Vagina (tissue), 2 donors: Measurements from ENCODE around the gene PCYOX1L. TPM values are rescaled to one million over a fixed set of nuclear protein-coding genes. Genes with fewer than 3 reads are reported as not detected.

Experiments used
- DNase-seq, 2 donors: peaks; one replicate each; pipeline ENCODE4 v3.0.0-alpha.2; 2017; ENCODE audit errors: extremely low spot score in 2 of 2
- H3K27ac ChIP-seq: fragments of 200-600 bp; sonication (generic); one replicate; pipeline ENCODE4 v1.5.1; 2019
- H3K27me3 ChIP-seq: fragments of 200-600 bp; sonication (generic); one replicate; pipeline ENCODE4 v1.5.1; 2019
- H3K36me3 ChIP-seq, 2 donors: fragments of 200-600 bp; sonication (generic); one replicate each; pipeline ENCODE4 v1.5.1; 2017 to 2019
- H3K4me1 ChIP-seq: fragments of 200-600 bp; sonication (generic); one replicate; pipeline ENCODE4 v1.5.1; 2019
- H3K4me3 ChIP-seq, 2 donors: fragments of 200-600 bp; sonication (generic); 1 replicate in 1 of 2; 2 replicates in 1 of 2; pipeline ENCODE4 v1.5.1; 2016 to 2019
- H3K9me3 ChIP-seq: fragments of 200-600 bp; sonication (generic); one replicate; pipeline ENCODE4 v1.5.1; 2019
- POLR2A ChIP-seq, 2 donors: fragments of 450-650 bp; IDR thresholded peaks; one replicate each; pipeline ENCODE4 v1.6.1; 2017; ENCODE audit warnings: antibody characterized with exemption in 2 of 2, mild to moderate bottlenecking in 2 of 2, moderate library complexity in 2 of 2
- POLR2AphosphoS5 ChIP-seq, 2 donors: sonication (generic); formaldehyde crosslinking; IDR thresholded peaks; one replicate each; pipeline ENCODE4 v1.9.0; 2017; ENCODE audit warnings: antibody characterized with exemption in 2 of 2, mild to moderate bottlenecking in 2 of 2, low read depth in 1 of 2; ENCODE audit not compliant: insufficient read depth in 1 of 2
- intact Hi-C: fragments of 100-400 bp; cut with DNase I; formaldehyde crosslinking; loops from one replicate; pipeline ENCODE4 v1.15.1; 2023
- total RNA-seq: library from RNA; depleted of rRNA; stranded (reverse); fragments of >200 nt; gene quantifications from one replicate; pipeline ENCODE4 v1.2.3, GENCODE V29; 2016
- TF ChIP-seq, protein P1 (sequence below), 3 experiments: fragments of 450-650 bp in 2 of 3; fragments of 200-600 bp in 1 of 3; sonication (generic) in 1 of 3; IDR thresholded peaks; one replicate each; pipeline ENCODE4 v1.5.1; 2017 to 2019; ENCODE audit warnings: antibody characterized with exemption in 3 of 3, mild to moderate bottlenecking in 2 of 3, moderate library complexity in 2 of 3

Gene PCYOX1L
- total RNA-seq, 1 donor from 2014 or later, result 6.4 TPM

GRCh38 chr5:149413477-149414210 is 55.8 kb downstream of the PCYOX1L start:
- Histone ChIP-seq H3K4me1 (peaks cover 79% of the 10 kb centered on the region), H3K27ac (peak overlapping the region; percentile 84), H3K36me3 (peaks cover 6 to 16% of the 10 kb centered on the region in 2 donors), H3K9me3 (no peaks in the 10 kb centered on the region), H3K4me3 (peak overlapping the region; percentile 46 to 57), H3K27me3 (no peaks in the 10 kb centered on the region)
- TF ChIP-seq, protein P1, sequence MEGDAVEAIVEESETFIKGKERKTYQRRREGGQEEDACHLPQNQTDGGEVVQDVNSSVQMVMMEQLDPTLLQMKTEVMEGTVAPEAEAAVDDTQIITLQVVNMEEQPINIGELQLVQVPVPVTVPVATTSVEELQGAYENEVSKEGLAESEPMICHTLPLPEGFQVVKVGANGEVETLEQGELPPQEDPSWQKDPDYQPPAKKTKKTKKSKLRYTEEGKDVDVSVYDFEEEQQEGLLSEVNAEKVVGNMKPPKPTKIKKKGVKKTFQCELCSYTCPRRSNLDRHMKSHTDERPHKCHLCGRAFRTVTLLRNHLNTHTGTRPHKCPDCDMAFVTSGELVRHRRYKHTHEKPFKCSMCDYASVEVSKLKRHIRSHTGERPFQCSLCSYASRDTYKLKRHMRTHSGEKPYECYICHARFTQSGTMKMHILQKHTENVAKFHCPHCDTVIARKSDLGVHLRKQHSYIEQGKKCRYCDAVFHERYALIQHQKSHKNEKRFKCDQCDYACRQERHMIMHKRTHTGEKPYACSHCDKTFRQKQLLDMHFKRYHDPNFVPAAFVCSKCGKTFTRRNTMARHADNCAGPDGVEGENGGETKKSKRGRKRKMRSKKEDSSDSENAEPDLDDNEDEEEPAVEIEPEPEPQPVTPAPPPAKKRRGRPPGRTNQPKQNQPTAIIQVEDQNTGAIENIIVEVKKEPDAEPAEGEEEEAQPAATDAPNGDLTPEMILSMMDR (IDR thresholded peaks at IDR 0.05), result no peak
- TF ChIP-seq POLR2A (IDR thresholded peaks at IDR 0.05) (no peak), POLR2AphosphoS5 (IDR thresholded peaks at IDR 0.05; ENCODE audit: insufficient read depth in 1 of 2, low read depth in 1 of 2) (no peak)
- no peak for DNase-seq
- intact Hi-C loops, result no loop called here

GRCh38 chr5:149414405-149415065 is 56.7 kb downstream of the PCYOX1L start:
- Histone ChIP-seq H3K4me1 (peaks cover 88% of the 10 kb centered on the region), H3K27ac (peak overlapping the region; percentile 84), H3K27me3 (no peaks in the 10 kb centered on the region), H3K36me3 (peaks cover 6 to 16% of the 10 kb centered on the region in 2 donors), H3K9me3 (no peaks in the 10 kb centered on the region), H3K4me3 (peak overlapping the region; percentile 46 to 57)
- DNase-seq, result no peak
- TF ChIP-seq POLR2AphosphoS5 (IDR thresholded peaks at IDR 0.05; ENCODE audit: insufficient read depth in 1 of 2, low read depth in 1 of 2), result peak in 1 of 2 donors; percentile 84
- no peak for TF ChIP-seq POLR2A (IDR thresholded peaks at IDR 0.05)
- TF ChIP-seq, protein P1 (IDR thresholded peaks at IDR 0.05), result no peak
- intact Hi-C loops, result no loop called here

DNA sequence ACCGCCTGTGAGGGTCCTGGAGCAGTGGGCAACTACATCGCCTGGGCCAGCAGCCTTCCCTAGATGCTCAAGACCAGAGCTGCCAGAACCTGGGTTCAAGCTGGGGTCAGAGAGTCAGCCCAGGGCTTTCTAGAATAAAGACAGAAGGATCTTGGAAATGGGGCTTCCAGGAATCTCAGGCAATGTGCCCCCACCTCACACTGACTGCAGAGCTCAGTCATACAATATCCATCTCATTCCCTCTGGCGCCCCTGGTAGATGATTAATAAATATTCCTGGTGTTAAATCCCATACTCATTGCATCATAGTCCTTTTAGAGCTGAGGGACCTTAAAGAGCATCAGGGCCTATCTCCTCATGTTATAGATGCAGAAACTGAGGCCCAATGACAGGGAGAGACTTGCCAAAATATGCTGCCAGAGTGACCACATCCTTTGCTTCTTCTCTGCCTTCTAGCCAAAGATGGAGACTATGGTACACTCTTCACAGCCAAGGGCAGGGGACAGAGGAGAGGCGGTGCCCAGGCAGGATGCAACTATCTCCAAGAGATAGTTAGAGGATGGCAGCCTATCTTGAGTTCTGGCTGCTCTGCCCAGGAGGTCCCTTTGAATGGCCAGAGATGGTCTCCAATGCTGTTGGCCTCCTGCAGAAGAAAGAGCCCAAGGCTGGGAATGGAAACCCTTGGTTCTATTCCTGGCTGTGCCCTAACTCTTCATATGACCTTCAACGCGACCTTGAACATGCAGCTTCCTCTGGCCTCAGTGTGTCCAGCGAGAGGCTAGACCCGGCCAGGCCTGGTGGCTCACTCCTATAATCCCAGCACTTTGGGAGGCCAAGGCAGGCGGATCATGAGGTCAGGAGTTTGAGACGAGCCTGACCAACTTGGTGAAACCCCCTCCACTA is 57.5 kb downstream of the PCYOX1L start:
- no peak for DNase-seq
- H3K4me1 ChIP-seq, result peaks cover 96% of the 10 kb centered on the region
- intact Hi-C loops, result no loop called here
- TF ChIP-seq POLR2AphosphoS5 (IDR thresholded peaks at IDR 0.05; ENCODE audit: insufficient read depth in 1 of 2, low read depth in 1 of 2), result peak in 1 of 2 donors; percentile 77
- TF ChIP-seq POLR2A (IDR thresholded peaks at IDR 0.05), result no peak
- H3K27ac ChIP-seq, result peak overlapping the region; percentile 84
- H3K27me3 ChIP-seq, result no peaks in the 10 kb centered on the region
- H3K9me3 ChIP-seq, result no peaks in the 10 kb centered on the region
- H3K4me3 ChIP-seq, result peak overlapping the region; percentile 46 to 57
- peaks cover 3 to 15% of the 10 kb centered on the region in 2 donors for H3K36me3 ChIP-seq

DNA sequence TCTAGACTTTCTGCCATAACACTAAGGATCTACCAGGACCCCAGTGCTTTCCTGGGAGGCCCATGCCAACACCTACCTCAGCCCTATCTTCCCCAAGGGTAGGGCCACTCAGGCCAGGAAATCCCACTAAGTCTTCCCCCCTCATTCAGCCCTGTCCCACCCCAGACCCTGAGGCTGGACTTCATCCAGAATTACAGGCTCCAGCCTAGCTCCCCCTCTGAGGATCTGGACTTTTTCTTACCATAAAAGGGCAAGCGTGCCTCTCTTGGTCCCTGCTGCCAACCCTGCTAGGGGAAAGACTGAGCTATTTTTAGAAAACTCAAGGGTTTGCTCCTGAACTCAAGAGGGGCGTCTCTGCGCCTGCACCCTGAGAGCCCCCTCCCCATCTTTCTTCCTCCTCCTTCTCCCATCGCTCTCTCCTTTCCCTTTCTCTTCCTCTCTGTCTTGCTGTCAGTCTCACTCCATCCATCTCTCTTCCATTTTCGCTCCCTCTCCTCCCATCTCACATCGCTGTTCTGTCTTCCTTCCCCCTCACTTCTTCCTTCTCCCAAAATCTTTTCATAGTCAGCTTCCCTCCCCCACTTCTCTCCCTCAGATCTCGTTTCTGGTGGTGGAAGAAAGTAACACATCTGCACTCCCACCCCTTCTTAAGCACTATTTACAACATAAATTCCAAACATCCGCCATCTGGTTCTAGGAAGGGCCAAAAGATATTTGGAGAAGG is 59.3 kb downstream of the PCYOX1L start:
- Histone ChIP-seq H3K4me1 (peaks cover 93% of the 10 kb centered on the region), H3K9me3 (no peaks in the 10 kb centered on the region), H3K4me3 (peak overlapping the region in 1 of 2 donors; percentile 20), H3K27me3 (no peaks in the 10 kb centered on the region), H3K27ac (peak overlapping the region; percentile 84), H3K36me3 (no peaks in the 10 kb centered on the region)
- intact Hi-C loops, result no loop called here
- DNase-seq, result no peak
- TF ChIP-seq POLR2AphosphoS5 (IDR thresholded peaks at IDR 0.05; ENCODE audit: insufficient read depth in 1 of 2, low read depth in 1 of 2) (peak in 1 of 2 donors; percentile 64), POLR2A (IDR thresholded peaks at IDR 0.05) (no peak)
- TF ChIP-seq, protein P1 (IDR thresholded peaks at IDR 0.05), result peak in 1 of 3 experiments; percentile 11
